Inflammatory macrophage treated with lipopolysaccharide for 4 hours (primary cell): ENCODE data around the gene SDK2.

Experiments
- DNase-seq: peaks from one replicate; pipeline ENCODE4 v3.0.0-alpha.2; 2020

SDK2 gene

DNA sequence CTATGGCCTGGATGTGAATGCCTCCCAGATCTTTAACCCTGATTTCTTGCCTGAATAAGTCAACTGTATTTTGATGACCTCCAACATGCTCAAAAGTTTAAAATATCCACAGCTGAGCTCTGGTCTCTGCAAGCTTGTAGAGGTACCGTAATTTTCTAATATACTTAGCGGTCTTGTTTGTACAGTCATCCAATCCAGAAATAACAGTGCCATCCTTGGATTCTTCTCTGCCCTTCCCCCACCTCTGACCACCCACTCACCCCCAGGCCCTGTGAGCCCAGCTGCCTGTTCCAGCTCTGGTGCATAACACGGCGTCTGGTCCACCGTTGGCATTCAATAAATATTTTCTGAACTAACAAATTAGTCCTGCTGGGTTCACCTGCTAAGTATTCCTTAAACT, 113.1 kb downstream of the SDK2 start:
- DNase-seq, result no peak

DNA sequence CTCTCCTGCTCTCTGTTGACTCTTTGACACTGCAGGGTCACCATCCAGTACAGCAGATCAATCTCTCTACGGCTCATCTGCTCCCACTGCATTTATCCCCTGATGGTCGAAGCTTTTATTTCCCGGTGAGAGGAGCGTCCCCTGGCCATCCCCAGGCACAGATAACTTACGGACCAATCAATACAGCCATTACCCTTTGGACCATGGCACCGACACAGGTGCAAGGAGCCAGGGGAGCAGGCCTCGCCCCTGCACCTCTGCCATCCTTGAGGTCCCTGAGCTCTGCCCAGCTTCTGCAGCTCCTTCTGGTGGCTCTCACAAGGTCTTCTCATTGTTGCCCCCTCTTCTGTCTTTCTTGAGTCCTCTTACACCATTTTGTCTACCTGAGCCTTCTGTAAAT, 115.6 kb downstream of the SDK2 start:
- DNase-seq, result no peak

DNA sequence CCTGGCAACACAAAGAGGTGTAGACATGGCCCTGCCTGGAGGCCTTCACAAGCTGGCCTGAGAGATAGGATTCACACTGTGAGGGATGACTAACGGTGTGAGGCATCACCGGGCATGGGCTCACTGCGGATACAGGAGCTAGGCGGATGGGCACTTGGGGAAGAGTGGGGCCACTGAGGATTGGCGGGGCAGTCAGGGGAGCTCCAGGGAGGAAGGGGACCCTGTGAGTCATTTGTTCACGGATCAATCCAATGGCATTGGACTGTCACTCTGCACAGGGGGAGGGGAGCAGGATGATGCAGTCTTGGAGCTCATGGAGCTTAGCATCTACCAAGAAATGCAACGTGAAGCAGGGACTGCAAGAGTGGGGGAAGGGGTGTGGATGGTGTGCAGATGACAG, 117.3 kb downstream of the SDK2 start:
- DNase-seq, result no peak

- DNase-seq, result no peak
Observed at GRCh38 chr17:73524941-73525679, 119.1 kb downstream of the SDK2 start.

DNA sequence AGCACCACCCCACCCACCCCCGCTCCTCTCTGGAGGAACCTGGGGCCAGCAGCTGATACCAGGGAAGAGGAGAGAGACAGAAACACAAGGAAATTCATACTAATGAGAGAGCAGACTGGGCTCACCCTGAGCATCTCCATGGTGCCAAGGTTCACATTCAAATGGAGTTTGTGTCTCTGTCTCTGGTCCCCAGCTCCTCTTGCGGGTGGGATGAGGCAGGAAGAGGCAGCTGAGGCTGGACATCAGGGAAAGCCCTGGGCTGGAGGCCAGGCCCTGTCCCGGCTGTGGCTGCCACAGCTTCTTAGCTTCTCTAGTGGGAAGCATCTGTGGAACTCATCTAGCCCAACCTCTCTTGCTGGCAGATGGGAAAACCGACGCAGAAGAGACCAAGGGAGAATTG, 121.5 kb downstream of the SDK2 start:
- DNase-seq, result no peak

DNA sequence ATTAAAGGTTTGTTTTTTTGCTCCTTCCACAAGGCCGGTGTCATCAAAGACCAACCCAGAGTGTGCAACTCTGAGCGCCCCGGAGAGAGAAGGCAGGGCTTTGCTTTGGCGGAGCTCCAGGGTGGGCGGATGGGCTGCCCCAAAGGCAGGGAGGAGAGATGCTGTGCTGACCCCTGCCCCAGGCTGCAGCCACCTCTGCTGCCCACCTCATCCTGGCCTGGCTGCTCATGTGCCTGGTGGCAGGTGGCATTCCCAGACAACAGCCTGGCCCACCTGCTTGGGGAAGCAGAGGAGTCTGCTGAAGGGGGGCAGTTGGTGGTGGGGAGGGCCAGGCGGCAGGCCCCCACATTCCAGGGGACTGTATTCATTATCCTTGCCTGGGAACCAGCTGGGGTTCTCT, 122.1 kb downstream of the SDK2 start:
- DNase-seq, result no peak

DNA sequence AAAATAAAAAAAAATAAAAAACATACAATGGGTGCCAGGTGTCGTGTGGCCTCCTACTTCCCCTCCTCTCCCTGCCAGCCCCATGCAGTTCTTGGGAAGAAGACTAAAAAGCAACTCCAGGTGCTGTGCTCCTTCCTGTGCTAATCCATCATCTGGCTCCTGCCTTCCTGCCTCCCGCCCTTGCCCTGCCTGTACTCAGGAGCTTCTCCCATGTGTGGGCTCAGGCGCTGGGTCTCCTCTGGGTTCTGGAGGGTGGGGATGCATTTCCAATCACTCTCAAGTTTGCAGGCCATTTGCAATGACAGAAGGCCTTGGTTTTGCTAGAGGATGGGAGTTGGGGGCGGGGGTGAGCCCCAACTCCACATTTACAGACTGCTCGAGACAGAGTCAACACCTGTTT, 122.9 kb downstream of the SDK2 start:
- no peak for DNase-seq

DNA sequence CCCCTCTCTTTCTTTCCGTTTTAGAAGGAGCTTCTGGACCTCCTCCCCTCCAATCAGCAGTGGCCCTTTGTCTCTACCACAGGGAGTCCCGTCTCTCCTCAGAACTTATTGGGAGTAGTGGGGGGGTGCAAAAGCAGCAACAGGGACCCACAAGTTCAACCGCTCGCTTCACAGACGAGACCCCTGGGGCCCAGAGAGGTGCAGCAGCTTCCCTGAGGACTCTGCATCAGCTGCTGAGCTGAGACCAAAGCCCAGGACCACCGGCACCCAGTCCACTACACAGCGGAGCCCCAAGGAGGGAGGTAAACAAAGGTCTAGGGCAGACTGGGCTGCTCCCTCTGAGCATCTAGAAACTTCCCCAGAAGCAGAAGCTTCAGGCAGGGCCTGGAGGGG, 123.9 kb downstream of the SDK2 start:
- no peak for DNase-seq

GRCh38 chr17:73519714-73520368, 124.4 kb downstream of the SDK2 start:
- no peak for DNase-seq

- DNase-seq, result no peak
Observed at GRCh38 chr17:73519011-73519410, 125.2 kb downstream of the SDK2 start.

DNA sequence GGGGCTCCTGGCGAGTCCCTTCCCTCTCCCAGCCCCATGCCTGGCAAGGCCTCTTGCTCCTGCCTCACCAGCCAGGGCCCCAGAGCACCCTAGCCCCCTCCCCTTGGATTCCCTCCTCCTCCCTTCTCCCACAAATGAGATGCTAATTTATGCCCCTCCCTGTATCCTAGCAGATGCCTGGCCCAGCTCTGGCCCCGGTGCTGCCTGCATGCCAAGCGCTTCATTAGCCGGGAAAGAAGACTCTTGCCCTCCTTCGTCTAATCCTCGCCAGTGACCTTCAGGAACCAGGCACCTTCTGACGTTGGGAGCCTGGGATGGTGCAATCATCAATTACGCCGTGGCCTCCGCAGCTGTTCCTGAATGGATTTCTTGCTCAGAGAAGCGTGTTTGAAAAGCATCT, 127.8 kb downstream of the SDK2 start:
- no peak for DNase-seq

DNA sequence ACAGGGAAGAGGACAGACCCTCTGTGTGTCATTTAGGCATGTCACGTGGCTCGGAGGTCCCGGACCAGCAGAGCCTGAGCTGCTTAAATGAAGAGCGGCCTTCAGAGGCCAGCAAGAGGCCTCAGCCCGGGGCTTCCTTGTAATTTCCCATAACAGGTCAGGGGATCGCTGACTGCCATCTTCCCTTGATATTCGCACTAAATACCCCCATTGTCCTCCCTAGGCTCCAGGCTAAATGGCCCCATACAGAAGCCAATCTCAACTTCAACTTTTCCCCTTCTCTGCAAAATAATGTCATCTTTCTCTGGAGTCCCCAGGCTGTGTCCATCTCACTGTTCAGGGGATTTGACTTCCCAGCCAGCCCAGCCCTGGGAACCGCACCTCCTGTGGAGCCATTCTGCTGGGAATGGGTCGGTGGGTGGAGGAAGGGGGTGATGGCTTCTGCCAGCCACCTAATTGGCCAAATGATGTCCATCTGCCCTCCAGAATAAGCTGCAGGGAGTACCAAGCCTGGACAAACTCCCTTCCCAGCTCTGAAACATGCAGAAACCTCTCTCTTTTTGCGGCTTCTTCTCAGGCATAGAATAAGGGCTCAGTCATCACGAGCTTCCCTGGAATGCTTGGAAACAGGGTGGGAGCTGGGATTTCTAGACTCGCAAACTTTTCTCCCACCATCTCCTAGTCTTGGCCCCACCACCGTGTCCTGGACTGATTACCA, 129.9 kb downstream of the SDK2 start:
- DNase-seq, result no peak

DNA sequence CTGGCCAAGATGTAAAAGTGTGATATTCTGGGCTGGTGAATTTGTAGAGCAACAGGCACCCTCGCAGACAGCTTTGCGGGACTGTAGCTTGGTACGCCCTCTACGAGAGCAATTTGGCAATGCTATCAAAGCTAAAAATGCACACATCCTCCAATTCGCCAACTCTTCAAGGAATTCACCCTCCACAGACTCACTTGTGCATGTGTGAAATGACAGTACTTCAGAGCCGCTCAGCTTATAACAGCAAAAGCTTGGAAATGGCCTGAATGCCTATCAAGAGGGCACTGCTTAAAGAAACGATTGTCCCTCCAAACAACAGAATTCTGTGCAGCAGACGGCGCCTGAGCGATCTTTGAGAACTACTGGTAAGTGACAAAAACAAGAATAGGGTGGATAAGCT, 130.8 kb downstream of the SDK2 start:
- DNase-seq, result no peak

DNA sequence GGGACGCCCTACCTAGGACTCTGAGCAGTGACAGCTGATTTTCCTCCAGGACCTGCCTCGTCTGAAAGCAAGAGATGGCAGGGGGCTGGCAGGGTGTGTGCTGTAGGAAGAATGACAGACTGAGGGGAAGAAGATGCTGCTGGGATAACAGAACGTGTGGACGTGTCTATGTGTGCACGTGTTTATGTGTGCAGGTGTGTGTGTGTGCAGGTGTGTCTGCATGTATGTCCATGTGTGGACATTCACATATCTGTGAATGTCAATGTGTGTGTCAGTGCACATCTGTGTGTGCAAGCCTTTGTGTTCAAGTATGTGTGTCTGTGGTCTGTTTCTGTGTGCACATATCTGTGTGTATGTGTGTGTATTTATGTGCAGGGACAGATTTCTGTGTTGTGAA, 132.5 kb downstream of the SDK2 start:
- no peak for DNase-seq

DNA sequence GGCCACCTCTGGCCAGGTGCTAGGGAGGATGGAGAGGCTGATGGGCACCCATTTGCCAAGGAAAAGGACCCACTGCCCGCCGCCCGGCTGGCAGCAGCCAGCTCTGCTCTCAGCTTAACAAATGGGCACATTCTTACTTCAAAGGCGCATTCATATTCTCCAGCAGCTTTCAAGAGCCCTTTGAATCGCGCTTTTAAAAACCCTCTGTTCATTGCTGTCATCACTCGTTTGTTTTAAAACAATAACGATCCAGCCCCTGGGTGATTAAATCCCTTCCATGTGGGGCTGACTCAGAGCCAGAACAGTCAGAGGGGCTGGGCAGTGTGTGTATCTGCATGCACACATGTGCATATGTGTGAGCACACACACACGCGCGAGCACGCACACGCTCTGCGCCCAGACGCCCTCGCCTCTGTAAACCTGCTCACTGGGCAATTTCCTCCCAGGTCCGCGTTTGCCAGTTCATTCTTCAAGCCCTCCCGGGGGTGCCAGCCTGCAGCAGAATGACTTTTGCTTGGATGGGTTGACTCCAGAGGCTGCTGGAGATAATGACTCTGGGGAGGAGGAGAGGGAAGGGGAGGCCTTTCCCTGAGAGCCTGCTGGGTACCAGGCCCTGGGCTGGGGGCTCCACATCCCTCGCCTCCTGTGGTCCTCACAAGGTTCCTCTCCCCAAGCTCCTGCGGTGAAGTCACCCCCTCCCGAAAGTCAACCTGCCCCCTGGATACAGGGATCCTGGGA, 133.1 kb downstream of the SDK2 start:
- no peak for DNase-seq

GRCh38 chr17:73508931-73509605, 135.2 kb downstream of the SDK2 start:
- no peak for DNase-seq

DNA sequence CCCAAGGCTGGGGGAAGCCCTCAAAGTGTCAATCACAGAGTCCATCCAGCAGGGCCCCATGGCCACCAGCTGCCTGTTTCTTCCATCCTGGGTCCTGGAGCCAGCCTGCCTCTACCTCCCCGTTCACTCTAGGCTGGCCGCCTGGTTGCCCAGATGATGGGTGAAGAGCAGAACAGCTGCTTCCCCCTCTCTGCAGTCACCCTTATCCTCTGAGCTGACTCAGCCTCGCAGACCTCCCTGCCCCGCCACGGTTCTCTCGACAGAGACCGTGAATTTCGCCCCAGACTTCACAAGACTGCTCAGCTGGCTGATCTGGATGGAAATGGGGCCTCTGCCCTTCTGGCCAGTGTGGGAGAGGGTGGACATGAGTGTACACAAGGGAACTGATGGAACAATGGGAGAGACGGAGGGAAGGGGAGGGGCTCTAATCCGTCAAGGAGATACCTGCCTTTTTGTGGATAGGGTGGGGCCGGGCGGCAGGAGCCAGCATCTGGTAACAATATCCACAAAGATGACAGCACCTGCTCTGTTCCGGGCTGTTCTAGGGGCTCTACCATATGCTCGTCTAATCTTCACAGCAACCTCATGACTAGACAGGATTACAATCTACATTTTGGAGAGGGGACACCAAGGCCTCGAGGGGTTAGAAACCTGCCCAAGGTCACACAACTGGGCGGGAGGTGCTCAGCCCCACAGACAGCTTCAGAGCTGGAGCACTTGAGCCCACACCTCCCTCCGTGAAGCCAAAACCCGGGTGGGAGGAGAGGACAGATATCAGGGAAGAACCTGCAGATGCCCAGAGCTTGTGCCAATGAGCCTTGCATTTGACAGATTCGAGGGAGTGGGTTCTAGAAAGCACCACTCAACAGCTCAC, 136.0 kb downstream of the SDK2 start:
- no peak for DNase-seq

- no peak for DNase-seq
Observed at GRCh38 chr17:73506470-73507435, 137.5 kb downstream of the SDK2 start.

DNA sequence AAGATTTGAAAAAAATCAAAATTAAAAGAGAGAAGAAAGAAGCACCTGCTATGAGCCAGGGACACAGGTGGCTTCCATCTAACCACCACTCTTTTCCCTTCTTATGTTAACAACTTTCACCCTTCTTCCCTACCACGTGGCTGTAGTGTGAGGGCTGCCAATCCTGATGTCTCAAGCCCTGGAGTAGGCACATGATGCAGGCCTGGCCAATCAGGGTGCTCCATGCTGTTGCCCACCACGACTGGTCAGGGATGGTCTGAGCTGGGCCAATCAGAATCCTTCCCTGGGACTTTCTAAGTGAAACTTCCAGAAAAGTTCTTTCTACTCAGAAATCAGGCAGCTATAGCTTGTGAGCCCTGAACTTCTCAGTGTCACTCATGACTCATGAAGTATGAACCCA, 140.7 kb downstream of the SDK2 start:
- no peak for DNase-seq

- DNase-seq, result no peak
Observed at GRCh38 chr17:73500414-73500999, 143.7 kb downstream of the SDK2 start.
